H1 (cell line): ENCODE data around the gene CALML4. TPM values are rescaled to one million over a fixed set of nuclear protein-coding genes. Genes with fewer than 3 reads are reported as not detected.

Experiments
- CTCF ChIA-PET: fragments of 300-600 bp; sonication (Branson Sonifier 250); formaldehyde crosslinking; loops from one replicate; lab custom pipeline; 2021; ENCODE audit not compliant: partially characterized antibody; lab: Charles Lee
- POLR2A ChIA-PET: fragments of 300-600 bp; sonication (Branson Sonifier 250); formaldehyde crosslinking; loops from one replicate; lab custom pipeline; 2021; ENCODE audit warnings: inconsistent platforms; ENCODE audit not compliant: partially characterized antibody; lab: Charles Lee
- DNase-seq, 2 experiments: peaks; one replicate each; pipeline versions ENCODE4 v3.0.0 to v3.0.0-alpha.2; 2010 to 2022; ENCODE audit warnings: low spot score in 2 of 2, low read depth in 1 of 2, mixed read lengths in 1 of 2
- FAIRE-seq: peaks from 2 replicates; lab custom pipeline; 2011; peaks lifted over from hg19 to GRCh38; lab: Jason Lieb, UNC
- H2AFZ ChIP-seq: 2 replicates; pipeline ENCODE4 v1.8.1; 2012; ENCODE audit warnings: low read length, inconsistent platforms
- H2AK5ac ChIP-seq: 2 replicates; pipeline ENCODE4 v1.6.1; 2013; ENCODE audit warnings: low read depth, low read length
- H2BK120ac ChIP-seq: replicated peaks from 2 replicates; pipeline ENCODE3; 2013; ENCODE audit warnings: low read depth, low read length, inconsistent platforms
- H2BK12ac ChIP-seq: 2 replicates; pipeline ENCODE4 v1.6.1; 2013; ENCODE audit warnings: low read depth, low read length
- H2BK15ac ChIP-seq: 2 replicates; pipeline ENCODE4 v1.6.1; 2013; ENCODE audit warnings: low read length
- H2BK20ac ChIP-seq: 2 replicates; pipeline ENCODE4 v1.6.1; 2013; ENCODE audit warnings: low read length
- H2BK5ac ChIP-seq: 2 replicates; pipeline ENCODE4 v1.6.1; 2013; ENCODE audit warnings: low read depth, low read length
- H3K14ac ChIP-seq: 2 replicates; pipeline ENCODE4 v1.6.1; 2013; ENCODE audit warnings: inconsistent platforms; ENCODE audit not compliant: insufficient read length
- H3K18ac ChIP-seq: 2 replicates; pipeline ENCODE4 v1.6.1; 2013; ENCODE audit warnings: low read length; ENCODE audit errors: extremely low read depth
- H3K23ac ChIP-seq: 2 replicates; pipeline ENCODE4 v1.6.1; 2013; ENCODE audit warnings: inconsistent platforms; ENCODE audit not compliant: insufficient read length
- H3K23me2 ChIP-seq: 2 replicates; pipeline ENCODE4 v1.6.1; 2013; ENCODE audit warnings: low read depth, low read length
- H3K27ac ChIP-seq: 2 replicates; pipeline ENCODE4 v1.6.1; 2011; ENCODE audit warnings: low read depth, low read length, inconsistent platforms
- H3K27me3 ChIP-seq, 4 experiments: replicated peaks in 1 of 4; 1 replicate in 1 of 4; 2 replicates in 3 of 4; pipeline versions ENCODE4 v1.6.1 to v1.8.1; 2011 to 2013; ENCODE audit warnings: low read length in 3 of 4, mild to moderate bottlenecking in 3 of 4, inconsistent platforms in 2 of 4, mixed read lengths in 2 of 4, moderate library complexity in 1 of 4; ENCODE audit not compliant: control insufficient read depth in 3 of 4, insufficient read depth in 3 of 4; ENCODE audit errors: extremely low read depth in 1 of 4
- H3K36me3 ChIP-seq, 4 experiments: 2 replicates each; pipeline versions ENCODE4 v1.6.1 to v1.8.1; 2011 to 2013; ENCODE audit warnings: mild to moderate bottlenecking in 4 of 4, low read length in 3 of 4, moderate library complexity in 2 of 4, control low read depth in 1 of 4, inconsistent platforms in 1 of 4; ENCODE audit not compliant: insufficient read depth in 4 of 4, control insufficient read depth in 2 of 4
- H3K4ac ChIP-seq: replicated peaks from 2 replicates; pipeline ENCODE3; 2013; ENCODE audit warnings: low read length, low read depth, mixed read lengths, inconsistent platforms; ENCODE audit not compliant: insufficient read length
- H3K4me1 ChIP-seq, 4 experiments: replicated peaks in 1 of 4; 1 replicate in 1 of 4; 2 replicates in 3 of 4; pipeline versions ENCODE4 v1.6.1 to v1.8.1; 2011 to 2013; ENCODE audit warnings: low read length in 3 of 4, inconsistent platforms in 2 of 4, mixed read lengths in 1 of 4; ENCODE audit not compliant: insufficient read depth in 4 of 4, control insufficient read depth in 3 of 4
- H3K4me2 ChIP-seq, 2 experiments: 2 replicates each; pipeline versions ENCODE4 v1.6.1 to v1.8.1; 2011 to 2013; ENCODE audit warnings: low read depth in 2 of 2, low read length in 2 of 2, control low read depth in 1 of 2, inconsistent platforms in 1 of 2, mild to moderate bottlenecking in 1 of 2; ENCODE audit not compliant: insufficient read depth in 1 of 2
- H3K4me3 ChIP-seq, 4 experiments: fragments of 200-600, 300-600 bp in 1 of 4; sonication (generic), shearing (Covaris generic), sonication (Bioruptor Twin) in 1 of 4; 2 replicates each; pipeline versions ENCODE4 v1.5.1 to v1.8.1; 2011 to 2016; ENCODE audit warnings: low read length in 4 of 4, low read depth in 3 of 4, control low read depth in 2 of 4, inconsistent platforms in 2 of 4, mild to moderate bottlenecking in 2 of 4, mixed read lengths in 1 of 4, moderate library complexity in 1 of 4; ENCODE audit not compliant: insufficient read depth in 2 of 4; ENCODE audit errors: extremely low read depth in 1 of 4
- H3K56ac ChIP-seq: replicated peaks from 2 replicates; pipeline ENCODE3; 2013; ENCODE audit warnings: low read depth, mild to moderate bottlenecking, mixed read lengths, low read length, inconsistent platforms; ENCODE audit not compliant: insufficient read length
- H3K79me1 ChIP-seq: 2 replicates; pipeline ENCODE4 v1.6.1; 2013; ENCODE audit warnings: low read depth, low read length, control low read depth
- H3K79me2 ChIP-seq, 2 experiments: 2 replicates each; pipeline versions ENCODE4 v1.6.1 to v1.8.1; 2012 to 2013; ENCODE audit warnings: low read length in 2 of 2, mild to moderate bottlenecking in 2 of 2, inconsistent platforms in 1 of 2; ENCODE audit not compliant: insufficient read depth in 2 of 2, control insufficient read depth in 1 of 2
- H3K9ac ChIP-seq, 4 experiments: replicated peaks in 1 of 4; 1 replicate in 1 of 4; 2 replicates in 3 of 4; pipeline versions ENCODE4 v1.6.1 to v1.8.1; 2011 to 2013; ENCODE audit warnings: low read depth in 3 of 4, low read length in 3 of 4, control low read depth in 2 of 4, mild to moderate bottlenecking in 2 of 4, moderate library complexity in 2 of 4, inconsistent platforms in 1 of 4; ENCODE audit errors: extremely low read depth in 1 of 4
- H3K9me3 ChIP-seq, 2 experiments: 2 replicates each; pipeline versions ENCODE4 v1.6.1 to v1.8.1; 2012 to 2013; ENCODE audit warnings: mild to moderate bottlenecking in 2 of 2, moderate library complexity in 2 of 2, control low read depth in 1 of 2, inconsistent platforms in 1 of 2, low read depth in 1 of 2, low read length in 1 of 2, mixed read lengths in 1 of 2; ENCODE audit not compliant: insufficient read depth in 2 of 2
- H4K20me1 ChIP-seq, 2 experiments: replicated peaks in 1 of 2; 2 replicates each; pipeline versions ENCODE3 to v1.8.1; 2011 to 2013; ENCODE audit warnings: inconsistent platforms in 2 of 2, low read length in 2 of 2, mild to moderate bottlenecking in 1 of 2; ENCODE audit not compliant: insufficient read depth in 2 of 2, control insufficient read depth in 1 of 2
- H4K5ac ChIP-seq: 2 replicates; pipeline ENCODE4 v1.6.1; 2013; ENCODE audit warnings: low read length, low read depth, mixed read lengths, inconsistent platforms; ENCODE audit not compliant: insufficient read length
- H4K8ac ChIP-seq: 2 replicates; pipeline ENCODE4 v1.8.0; 2013; ENCODE audit warnings: mild to moderate bottlenecking, moderate library complexity, low read length, inconsistent platforms; ENCODE audit not compliant: insufficient read depth; ENCODE audit errors: extremely low read depth
- H4K91ac ChIP-seq: replicated peaks from 2 replicates; pipeline ENCODE3; 2013; ENCODE audit warnings: low read length, mixed read lengths, inconsistent platforms; ENCODE audit not compliant: insufficient read length
- ATF2 ChIP-seq: IDR thresholded peaks from 2 replicates; pipeline ENCODE4 v1.6.1; 2012; ENCODE audit warnings: low read length, inconsistent platforms
- BRCA1 ChIP-seq: IDR thresholded peaks from 2 replicates; pipeline ENCODE4 v1.6.1; 2012; ENCODE audit warnings: low read depth, low read length, improper control_type of control experiment
- CHD2 ChIP-seq: IDR thresholded peaks from 2 replicates; pipeline ENCODE4 v1.6.1; 2012; ENCODE audit warnings: low read length, improper control_type of control experiment
- CTBP2 ChIP-seq: IDR thresholded peaks from 2 replicates; pipeline ENCODE4 v1.7.0; 2011; ENCODE audit warnings: borderline replicate concordance, mild to moderate bottlenecking, moderate library complexity, mixed read lengths, low read length; ENCODE audit not compliant: insufficient read depth, insufficient read length
- EP300 ChIP-seq, 2 experiments: IDR thresholded peaks; 1 replicate in 1 of 2; 2 replicates in 1 of 2; pipeline ENCODE4 v1.6.1; 2011 to 2012; ENCODE audit warnings: low read depth in 2 of 2, low read length in 2 of 2, mild to moderate bottlenecking in 2 of 2, borderline replicate concordance in 1 of 2, inconsistent platforms in 1 of 2, moderate library complexity in 1 of 2
- KDM4A ChIP-seq: IDR thresholded peaks from one replicate; pipeline ENCODE4 v1.7.1; 2012; ENCODE audit warnings: low read depth, mild to moderate bottlenecking, moderate library complexity, low read length, inconsistent platforms; ENCODE audit not compliant: severe bottlenecking
- POLR2A ChIP-seq, 2 experiments: IDR thresholded peaks; 1 replicate in 1 of 2; 2 replicates in 1 of 2; pipeline ENCODE4 v1.6.1; 2011; ENCODE audit warnings: low read depth in 2 of 2, low read length in 2 of 2, mild to moderate bottlenecking in 2 of 2; ENCODE audit errors: control extremely low read depth in 1 of 2
- SAP30 ChIP-seq: fragments of 300-600 bp; sonication (generic); IDR thresholded peaks from 2 replicates; pipeline ENCODE4 v1.7.1; 2012; ENCODE audit warnings: low read length, moderate library complexity, mild to moderate bottlenecking, inconsistent platforms; ENCODE audit not compliant: insufficient read depth, insufficient replicate concordance
- SIN3A ChIP-seq, 2 experiments: IDR thresholded peaks in 1 of 2; conservative IDR thresholded peaks in 1 of 2; 2 replicates each; pipeline ENCODE4 v1.6.1; 2011 to 2012; ENCODE audit warnings: low read length in 2 of 2, improper control_type of control experiment in 1 of 2, low read depth in 1 of 2, mild to moderate bottlenecking in 1 of 2
- SP1 ChIP-seq: IDR thresholded peaks from 2 replicates; pipeline ENCODE4 v1.6.1; 2011; ENCODE audit warnings: low read depth, low read length
- WGBS, 2 experiments: shearing (Covaris generic) in 1 of 2; methylation state at CpG; one replicate each; pipeline versions ENCODE4 v1.1.6 to v1.1.7; 2013 to 2015; ENCODE audit warnings: low lambda C conversion rate in 2 of 2, mixed read lengths in 2 of 2, inconsistent platforms in 1 of 2, low coverage in 1 of 2, missing lambda C conversion rate in 1 of 2; ENCODE audit not compliant: insufficient replicate concordance in 2 of 2, insufficient coverage in 1 of 2, insufficient read length in 1 of 2; ENCODE audit errors: extremely low coverage in 1 of 2, missing lambda C conversion rate in 1 of 2; 5-methylcytosine and 5-hydroxymethylcytosine counted together
- polyA plus RNA-seq, 7 experiments: library from polyadenylated mRNA; depleted of rRNA in 3 of 7; stranded (reverse) in 5 of 7; unstranded in 2 of 7; fragments of >200 nt in 5 of 7; fragments of 200-250 nt in 2 of 7; gene quantifications; 1 replicate in 5 of 7; 2 replicates in 1 of 7; 4 replicates in 1 of 7; pipeline versions ENCODE4 v1.2.1 to v1.2.3, GENCODE V29; 2011 to 2013; ENCODE audit warnings: missing spikeins in 2 of 7, mixed read lengths in 2 of 7
- total RNA-seq: library from RNA; stranded (reverse); fragmentation: NEBNext Ultra II Directional; extraction: Animal tissue kit (Norgen Biotek cat#: 25700); gene quantifications from 2 replicates; pipeline ENCODE4 v1.2.1, GENCODE V29; 2021

The CALML4 gene
- total and polyA plus RNA-seq, 2 of the 8 experiments (the other 6 are each of a cell fraction or from before 2014, with no cell fraction given): 3.8 to 12.5 TPM

- Histone ChIP-seq H3K4me2 (no peak overlapping the region), H3K27me3 (no peaks in the 10 kb centered on the region), H3K14ac (no peak overlapping the region), H3K18ac (no peak overlapping the region), H3K79me1 (no peaks in the 10 kb centered on the region), H2BK5ac (no peak overlapping the region; the same call in 1 of the 2 replicates), H3K23me2 (no peaks in the 10 kb centered on the region), H2BK20ac (no peak overlapping the region), H3K9me3 (no peaks in the 10 kb centered on the region), H3K79me2 (no peaks in the 10 kb centered on the region), H2BK12ac (no peak overlapping the region), H3K23ac (no peak overlapping the region), H4K5ac (no peak overlapping the region), H3K9ac (no peak overlapping the region), H3K36me3 (peaks cover 0 to 15% (median 10%) of the 10 kb centered on the region in 4 experiments; a peak in 4 of 8 replicates), H2BK15ac (no peak overlapping the region), H2BK120ac (no peak overlapping the region), H3K4ac (no peak overlapping the region), H2AK5ac (no peak overlapping the region), H4K20me1 (peaks cover 6 to 10% of the 10 kb centered on the region in 2 experiments), H3K27ac (no peak overlapping the region), H2AFZ (no peak overlapping the region), H4K91ac (no peak overlapping the region), H4K8ac (no peak overlapping the region), H3K56ac (no peak overlapping the region), H3K4me3 (no peak overlapping the region), H3K4me1 (peaks cover 0 to 8% (median 3%) of the 10 kb centered on the region in 4 experiments; a peak in 4 of 7 replicates)
- ChIA-PET POLR2A (interaction anchor here (0.6 to 4.6 kb wide), 11 partner anchors 10 to 737 kb away, joined by 3 to 20 read pairs (median 3); partner anchors contain the start of gene CALML4), CTCF (interaction anchor here (0.6 to 11.6 kb wide), 35 partner anchors 10 to 736 kb away, joined by 3 to 101 read pairs (median 4); partner anchors contain the start of gene CALML4)
- 92% methylated on average over 8 of the region's 8 CpGs; no CpG with 5 or more reads in 1 of the 2 experiments for WGBS, 2 experiments
- FAIRE-seq (no peak), DNase-seq (no peak)
- TF ChIP-seq SP1 (no peak), CTBP2 (no peak), EP300 (IDR thresholded peaks at IDR 0.05; ENCODE audit: borderline replicate concordance in 1 of 2, low read depth in 2 of 2, low read length in 2 of 2) (no peak), SIN3A (conservative IDR thresholded peaks at IDR 0.05 in 1 of 2, IDR thresholded peaks at IDR 0.05 in 1 of 2; ENCODE audit: low read depth in 1 of 2, low read length in 2 of 2) (no peak), ATF2 (no peak), SAP30 (no peak), CHD2 (no peak), BRCA1 (no peak), KDM4A (no peak), POLR2A (IDR thresholded peaks at IDR 0.05; ENCODE audit: control extremely low read depth in 1 of 2, low read depth in 2 of 2, low read length in 2 of 2) (no peak)
Observed at GRCh38 chr15:68195336-68196112, 9.6 kb downstream of the CALML4 start.
